ENCODE results near the gene ALOXE3. TPM values are rescaled to one million over a fixed set of nuclear protein-coding genes. Genes with fewer than 3 reads are reported as not detected.

ALOXE3 gene
- total and polyA plus RNA-seq, 2 of the 8 experiments (the other 6 are each of a cell fraction or from before 2014, with no cell fraction given): 0.26 TPM; not detected in 1

DNA sequence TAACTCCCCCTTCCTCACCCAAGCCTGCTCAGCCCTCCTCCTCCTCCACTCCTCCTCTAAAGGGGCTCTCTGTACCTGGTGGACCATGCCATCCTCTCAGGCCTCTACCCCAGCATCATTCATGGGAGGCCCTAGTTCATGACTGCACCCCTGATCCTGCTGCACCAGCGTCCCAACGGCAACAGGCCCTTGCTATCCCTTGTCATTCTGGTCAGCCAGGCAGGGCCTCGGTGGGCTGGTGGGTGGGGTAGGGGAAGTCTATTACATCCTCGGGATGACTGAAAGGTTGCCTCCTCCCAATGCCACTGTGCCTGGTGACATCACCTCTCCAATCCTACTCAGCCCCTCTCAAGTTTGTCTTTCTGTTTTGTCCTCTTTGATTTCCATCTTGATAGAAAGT, 50.5 kb downstream of the ALOXE3 start (continued):
- TF ChIP-seq, protein P1, sequence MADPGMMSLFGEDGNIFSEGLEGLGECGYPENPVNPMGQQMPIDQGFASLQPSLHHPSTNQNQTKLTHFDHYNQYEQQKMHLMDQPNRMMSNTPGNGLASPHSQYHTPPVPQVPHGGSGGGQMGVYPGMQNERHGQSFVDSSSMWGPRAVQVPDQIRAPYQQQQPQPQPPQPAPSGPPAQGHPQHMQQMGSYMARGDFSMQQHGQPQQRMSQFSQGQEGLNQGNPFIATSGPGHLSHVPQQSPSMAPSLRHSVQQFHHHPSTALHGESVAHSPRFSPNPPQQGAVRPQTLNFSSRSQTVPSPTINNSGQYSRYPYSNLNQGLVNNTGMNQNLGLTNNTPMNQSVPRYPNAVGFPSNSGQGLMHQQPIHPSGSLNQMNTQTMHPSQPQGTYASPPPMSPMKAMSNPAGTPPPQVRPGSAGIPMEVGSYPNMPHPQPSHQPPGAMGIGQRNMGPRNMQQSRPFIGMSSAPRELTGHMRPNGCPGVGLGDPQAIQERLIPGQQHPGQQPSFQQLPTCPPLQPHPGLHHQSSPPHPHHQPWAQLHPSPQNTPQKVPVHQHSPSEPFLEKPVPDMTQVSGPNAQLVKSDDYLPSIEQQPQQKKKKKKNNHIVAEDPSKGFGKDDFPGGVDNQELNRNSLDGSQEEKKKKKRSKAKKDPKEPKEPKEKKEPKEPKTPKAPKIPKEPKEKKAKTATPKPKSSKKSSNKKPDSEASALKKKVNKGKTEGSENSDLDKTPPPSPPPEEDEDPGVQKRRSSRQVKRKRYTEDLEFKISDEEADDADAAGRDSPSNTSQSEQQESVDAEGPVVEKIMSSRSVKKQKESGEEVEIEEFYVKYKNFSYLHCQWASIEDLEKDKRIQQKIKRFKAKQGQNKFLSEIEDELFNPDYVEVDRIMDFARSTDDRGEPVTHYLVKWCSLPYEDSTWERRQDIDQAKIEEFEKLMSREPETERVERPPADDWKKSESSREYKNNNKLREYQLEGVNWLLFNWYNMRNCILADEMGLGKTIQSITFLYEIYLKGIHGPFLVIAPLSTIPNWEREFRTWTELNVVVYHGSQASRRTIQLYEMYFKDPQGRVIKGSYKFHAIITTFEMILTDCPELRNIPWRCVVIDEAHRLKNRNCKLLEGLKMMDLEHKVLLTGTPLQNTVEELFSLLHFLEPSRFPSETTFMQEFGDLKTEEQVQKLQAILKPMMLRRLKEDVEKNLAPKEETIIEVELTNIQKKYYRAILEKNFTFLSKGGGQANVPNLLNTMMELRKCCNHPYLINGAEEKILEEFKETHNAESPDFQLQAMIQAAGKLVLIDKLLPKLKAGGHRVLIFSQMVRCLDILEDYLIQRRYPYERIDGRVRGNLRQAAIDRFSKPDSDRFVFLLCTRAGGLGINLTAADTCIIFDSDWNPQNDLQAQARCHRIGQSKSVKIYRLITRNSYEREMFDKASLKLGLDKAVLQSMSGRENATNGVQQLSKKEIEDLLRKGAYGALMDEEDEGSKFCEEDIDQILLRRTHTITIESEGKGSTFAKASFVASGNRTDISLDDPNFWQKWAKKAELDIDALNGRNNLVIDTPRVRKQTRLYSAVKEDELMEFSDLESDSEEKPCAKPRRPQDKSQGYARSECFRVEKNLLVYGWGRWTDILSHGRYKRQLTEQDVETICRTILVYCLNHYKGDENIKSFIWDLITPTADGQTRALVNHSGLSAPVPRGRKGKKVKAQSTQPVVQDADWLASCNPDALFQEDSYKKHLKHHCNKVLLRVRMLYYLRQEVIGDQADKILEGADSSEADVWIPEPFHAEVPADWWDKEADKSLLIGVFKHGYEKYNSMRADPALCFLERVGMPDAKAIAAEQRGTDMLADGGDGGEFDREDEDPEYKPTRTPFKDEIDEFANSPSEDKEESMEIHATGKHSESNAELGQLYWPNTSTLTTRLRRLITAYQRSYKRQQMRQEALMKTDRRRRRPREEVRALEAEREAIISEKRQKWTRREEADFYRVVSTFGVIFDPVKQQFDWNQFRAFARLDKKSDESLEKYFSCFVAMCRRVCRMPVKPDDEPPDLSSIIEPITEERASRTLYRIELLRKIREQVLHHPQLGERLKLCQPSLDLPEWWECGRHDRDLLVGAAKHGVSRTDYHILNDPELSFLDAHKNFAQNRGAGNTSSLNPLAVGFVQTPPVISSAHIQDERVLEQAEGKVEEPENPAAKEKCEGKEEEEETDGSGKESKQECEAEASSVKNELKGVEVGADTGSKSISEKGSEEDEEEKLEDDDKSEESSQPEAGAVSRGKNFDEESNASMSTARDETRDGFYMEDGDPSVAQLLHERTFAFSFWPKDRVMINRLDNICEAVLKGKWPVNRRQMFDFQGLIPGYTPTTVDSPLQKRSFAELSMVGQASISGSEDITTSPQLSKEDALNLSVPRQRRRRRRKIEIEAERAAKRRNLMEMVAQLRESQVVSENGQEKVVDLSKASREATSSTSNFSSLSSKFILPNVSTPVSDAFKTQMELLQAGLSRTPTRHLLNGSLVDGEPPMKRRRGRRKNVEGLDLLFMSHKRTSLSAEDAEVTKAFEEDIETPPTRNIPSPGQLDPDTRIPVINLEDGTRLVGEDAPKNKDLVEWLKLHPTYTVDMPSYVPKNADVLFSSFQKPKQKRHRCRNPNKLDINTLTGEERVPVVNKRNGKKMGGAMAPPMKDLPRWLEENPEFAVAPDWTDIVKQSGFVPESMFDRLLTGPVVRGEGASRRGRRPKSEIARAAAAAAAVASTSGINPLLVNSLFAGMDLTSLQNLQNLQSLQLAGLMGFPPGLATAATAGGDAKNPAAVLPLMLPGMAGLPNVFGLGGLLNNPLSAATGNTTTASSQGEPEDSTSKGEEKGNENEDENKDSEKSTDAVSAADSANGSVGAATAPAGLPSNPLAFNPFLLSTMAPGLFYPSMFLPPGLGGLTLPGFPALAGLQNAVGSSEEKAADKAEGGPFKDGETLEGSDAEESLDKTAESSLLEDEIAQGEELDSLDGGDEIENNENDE (IDR thresholded peaks at IDR 0.05; ENCODE audit: insufficient replicate concordance, low read length): no peak
- TF ChIP-seq CBX8 (IDR thresholded peaks at IDR 0.05; ENCODE audit: borderline replicate concordance, low read depth, low read length) (no peak), TEAD4 (IDR thresholded peaks at IDR 0.05; ENCODE audit: low read depth, low read length) (no peak), CEBPB (IDR thresholded peaks at IDR 0.05; ENCODE audit: low read depth, low read length) (no peak)

All from H1 (cell line).